HepG2 (cell line): ENCODE data around the gene ZMYND8. TPM values are rescaled to one million over a fixed set of nuclear protein-coding genes. Genes with fewer than 3 reads are reported as not detected.

Experiments used
- BCL6 ChIP-seq: IDR thresholded peaks from 2 replicates; pipeline ENCODE4 v1.6.1; 2016; ENCODE audit warnings: missing genetic modification reagents, missing compliant biosample characterization
- CREM ChIP-seq, 2 experiments: sonication (generic) in 1 of 2; formaldehyde crosslinking in 1 of 2; IDR thresholded peaks; 2 replicates each; pipeline versions ENCODE4 v1.4.0 to v1.6.1; 2016 to 2020; ENCODE audit warnings: antibody characterized with exemption in 1 of 2, mild to moderate bottlenecking in 1 of 2, missing genetic modification reagents in 1 of 2
- ELK4 ChIP-seq: sonication (generic); formaldehyde crosslinking; IDR thresholded peaks from 2 replicates; pipeline ENCODE4 v1.9.0; 2021; ENCODE audit warnings: missing genetic modification reagents, borderline replicate concordance
- FOSL1 ChIP-seq: sonication (generic); formaldehyde crosslinking; IDR thresholded peaks from 2 replicates; pipeline ENCODE4 v1.9.0; 2021; ENCODE audit warnings: missing genetic modification reagents, borderline replicate concordance
- HCFC1 ChIP-seq: fragments of 150-350 bp; IDR thresholded peaks from 2 replicates; pipeline ENCODE4 v1.6.1; 2014; ENCODE audit warnings: low read depth, low read length
- HNRNPUL1 ChIP-seq: fragments of 200-400 bp; formaldehyde crosslinking; IDR thresholded peaks from 2 replicates; pipeline ENCODE4 v1.6.1; 2017; ENCODE audit warnings: low read depth, mild to moderate bottlenecking, low read length, moderate library complexity
- MAFG ChIP-seq: sonication (generic); formaldehyde crosslinking; IDR thresholded peaks from 2 replicates; pipeline ENCODE4 v1.5.1; 2020; ENCODE audit warnings: mild to moderate bottlenecking, missing genetic modification reagents
- NFE2 ChIP-seq: sonication (generic); formaldehyde crosslinking; IDR thresholded peaks from 2 replicates; pipeline ENCODE4 v1.4.0; 2020; ENCODE audit warnings: missing genetic modification reagents
- REXO4 ChIP-seq: sonication (generic); formaldehyde crosslinking; IDR thresholded peaks from 2 replicates; pipeline ENCODE4 v1.8.0; 2022; ENCODE audit warnings: missing genetic modification reagents, mild to moderate bottlenecking, borderline replicate concordance
- RFX1 ChIP-seq: fragments of 450-650 bp; IDR thresholded peaks from 2 replicates; pipeline ENCODE4 v1.6.1; 2017
- SATB2 ChIP-seq: sonication (generic); formaldehyde crosslinking; IDR thresholded peaks from 2 replicates; pipeline ENCODE4 v1.5.0; 2020; ENCODE audit warnings: missing genetic modification reagents
- SKIL ChIP-seq: sonication (generic); formaldehyde crosslinking; IDR thresholded peaks from 2 replicates; pipeline ENCODE4 v1.8.0; 2022; ENCODE audit warnings: missing genetic modification reagents, mild to moderate bottlenecking, moderate library complexity, borderline replicate concordance
- SP140L ChIP-seq: sonication (generic); formaldehyde crosslinking; IDR thresholded peaks from 2 replicates; pipeline ENCODE4 v1.4.0; 2020; ENCODE audit warnings: missing genetic modification reagents, borderline replicate concordance
- ZBTB10 ChIP-seq: sonication (generic); formaldehyde crosslinking; IDR thresholded peaks from 2 replicates; pipeline ENCODE4 v1.4.0; 2020; ENCODE audit warnings: missing genetic modification reagents, borderline replicate concordance
- ZC3H13 ChIP-seq: sonication (generic); formaldehyde crosslinking; IDR thresholded peaks from 2 replicates; pipeline ENCODE4 v1.8.1; 2023; ENCODE audit warnings: mild to moderate bottlenecking, missing genetic modification reagents, moderate library complexity
- ZEB1 ChIP-seq: IDR thresholded peaks from 2 replicates; pipeline ENCODE4 v1.6.1; 2012; ENCODE audit warnings: mild to moderate bottlenecking, low read depth, inconsistent platforms; ENCODE audit not compliant: insufficient replicate concordance
- ZMAT3 ChIP-seq: sonication (generic); formaldehyde crosslinking; conservative IDR thresholded peaks from 2 replicates; pipeline ENCODE4 v1.7.0; 2021; ENCODE audit warnings: missing genetic modification reagents
- ZNF124 ChIP-seq: sonication (generic); formaldehyde crosslinking; IDR thresholded peaks from 2 replicates; pipeline ENCODE4 v1.4.0; 2020; ENCODE audit warnings: missing genetic modification reagents
- ZNF160 ChIP-seq: sonication (generic); formaldehyde crosslinking; IDR thresholded peaks from 2 replicates; pipeline ENCODE4 v1.8.0; 2022; ENCODE audit warnings: mild to moderate bottlenecking, inconsistent platforms, missing genetic modification reagents
- ZNF20 ChIP-seq: sonication (generic); formaldehyde crosslinking; IDR thresholded peaks from 2 replicates; pipeline ENCODE4 v1.4.0; 2020; ENCODE audit warnings: mild to moderate bottlenecking, moderate library complexity, missing genetic modification reagents
- ZNF282 ChIP-seq: fragments of 450-650 bp; IDR thresholded peaks from 2 replicates; pipeline ENCODE4 v1.6.1; 2018; ENCODE audit not compliant: partially characterized antibody
- ZNF343 ChIP-seq: sonication (generic); formaldehyde crosslinking; IDR thresholded peaks from 2 replicates; pipeline ENCODE4 v1.4.0; 2020; ENCODE audit warnings: mild to moderate bottlenecking, missing genetic modification reagents
- ZNF674 ChIP-seq: sonication (generic); formaldehyde crosslinking; IDR thresholded peaks from 2 replicates; pipeline ENCODE4 v1.5.0; 2020; ENCODE audit warnings: low read depth, mild to moderate bottlenecking, missing genetic modification reagents
- ZNF724P ChIP-seq: sonication (generic); formaldehyde crosslinking; IDR thresholded peaks from 2 replicates; pipeline ENCODE4 v1.8.0; 2022; ENCODE audit warnings: missing genetic modification reagents, borderline replicate concordance
- ZNF879 ChIP-seq: sonication (generic); formaldehyde crosslinking; IDR thresholded peaks from 2 replicates; pipeline ENCODE4 v1.8.1; 2023; ENCODE audit warnings: missing genetic modification reagents
- polyA plus RNA-seq, 8 experiments: library from polyadenylated mRNA; depleted of rRNA in 3 of 8; stranded (reverse) in 7 of 8; unstranded in 1 of 8; fragments of >200 nt; fragmentation: Illumina TruSeq in 4 of 8; extraction: Trizol in 4 of 8; gene quantifications; 2 replicates each; pipeline versions ENCODE4 v1.2.1 to v1.2.3, GENCODE V29; 2011 to 2016; ENCODE audit warnings: low read depth in 4 of 8, missing spikeins in 1 of 8, mixed read lengths in 1 of 8; ENCODE audit not compliant: insufficient read depth in 1 of 8
- total RNA-seq, 5 experiments: library from RNA; depleted of rRNA; stranded (reverse); fragments of >200 nt; fragmentation: Illumina TruSeq; extraction: Trizol; gene quantifications; 2 replicates each; pipeline ENCODE4 v1.2.3, GENCODE V29; 2016; ENCODE audit warnings: low read depth in 1 of 5

ZMYND8 gene
- total and polyA plus RNA-seq, 2 of the 13 experiments (the other 11 are each of a cell fraction or from before 2014, with no cell fraction given): 53.9 to 84.7 TPM

GRCh38 chr20:47274401-47275108, 81.9 kb downstream of the ZMYND8 start (continued):
- no peak for TF ChIP-seq ZNF674
- TF ChIP-seq ZNF282: no peak
- no peak for TF ChIP-seq RFX1
- no peak for TF ChIP-seq ZNF124 (CRISPR knock-in tag)
- TF ChIP-seq HNRNPUL1: no peak
- TF ChIP-seq HCFC1: no peak
- no peak for TF ChIP-seq ZNF160 (CRISPR knock-in tag)
- TF ChIP-seq REXO4 (CRISPR knock-in tag): no peak
- no peak for TF ChIP-seq ZNF879 (CRISPR knock-in tag)
- no peak for TF ChIP-seq ZNF343 (CRISPR knock-in tag)
- TF ChIP-seq ZNF20 (CRISPR knock-in tag): no peak
- no peak for TF ChIP-seq MAFG (CRISPR knock-in tag)
- TF ChIP-seq ZBTB10 (CRISPR knock-in tag): no peak
- peak; percentile 33; the same call in 1 of the 2 replicates for TF ChIP-seq CREM (IDR thresholded peaks at IDR 0.05)
- TF ChIP-seq CREM (CRISPR knock-in tag; IDR thresholded peaks at IDR 0.05): no peak
- TF ChIP-seq ZC3H13: no peak
- no peak for TF ChIP-seq ZMAT3 (CRISPR knock-in tag)
- no peak for TF ChIP-seq SATB2 (CRISPR knock-in tag)
- no peak for TF ChIP-seq ZEB1
- no peak for TF ChIP-seq FOSL1 (CRISPR knock-in tag)
- peak; percentile 92 for TF ChIP-seq BCL6 (CRISPR knock-in tag)
- no peak for TF ChIP-seq NFE2 (CRISPR knock-in tag)
- TF ChIP-seq ZNF724P (CRISPR knock-in tag): no peak
- TF ChIP-seq ELK4 (CRISPR knock-in tag): no peak
- TF ChIP-seq SP140L: no peak
- TF ChIP-seq SKIL: peak; percentile 15; the same call in 1 of the 2 replicates
